ENCODE measurements around the gene RRP15. TPM values are rescaled to one million over a fixed set of nuclear protein-coding genes. Genes with fewer than 3 reads are reported as not detected.

The RRP15 gene
- total and polyA plus RNA-seq, 2 of the 13 experiments (the other 11 are each of a cell fraction or from before 2014, with no cell fraction given): 2.1 to 37.5 TPM

DNA sequence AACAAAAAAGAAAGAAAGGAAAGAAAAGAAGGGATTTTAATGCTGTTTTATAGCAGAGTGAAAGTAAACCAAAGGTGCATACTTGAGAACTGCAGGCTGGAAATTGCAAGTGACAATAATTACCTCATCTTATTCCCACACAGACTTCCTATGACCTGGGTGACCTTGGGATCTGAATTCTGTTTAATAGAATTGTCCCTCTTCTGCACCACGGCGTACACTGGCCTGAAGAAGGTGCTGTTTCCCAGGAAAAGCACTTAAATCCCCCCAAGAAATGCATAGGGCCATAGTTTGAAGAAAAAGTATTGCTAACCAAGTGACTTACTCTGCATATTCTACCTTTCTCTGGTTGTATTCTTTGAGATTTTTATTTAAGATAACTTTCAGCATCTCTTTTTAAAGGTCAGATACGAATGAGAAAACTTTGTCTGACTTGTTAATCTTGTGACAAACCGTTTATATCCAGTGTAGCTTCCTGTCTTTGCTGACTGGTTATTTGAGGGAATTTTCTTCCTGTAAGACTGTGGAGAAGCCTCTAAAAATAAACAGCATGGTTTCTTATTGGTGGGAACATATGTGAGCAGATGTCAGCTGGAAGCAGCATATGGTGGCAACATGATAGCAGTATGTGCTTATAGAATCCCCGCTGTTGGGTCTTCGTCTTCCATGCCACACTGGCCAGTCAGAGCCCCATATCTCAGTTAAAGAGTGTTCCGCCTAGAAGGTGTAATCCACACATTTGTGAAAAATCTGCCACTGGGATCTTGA, 76.4 kb downstream of the RRP15 start (continued):
- TF ChIP-seq NR2F6 (IDR thresholded peaks at IDR 0.05) (no peak), NR2F6 (CRISPR knock-in tag; IDR thresholded peaks at IDR 0.05) (0 out of 2 replicates have a peak, but pooled peaks have one; percentile 52), ZNF143 (CRISPR knock-in tag; IDR thresholded peaks at IDR 0.05) (no peak), SIX1 (CRISPR knock-in tag; IDR thresholded peaks at IDR 0.05; ENCODE audit: borderline replicate concordance) (no peak), SMC3 (IDR thresholded peaks at IDR 0.05; ENCODE audit: low read length) (peak; percentile 74), ZMYM2 (CRISPR knock-in tag; IDR thresholded peaks at IDR 0.05) (no peak), ZNF781 (CRISPR knock-in tag; IDR thresholded peaks at IDR 0.05; ENCODE audit: borderline replicate concordance, not compliant biosample characterization) (no peak), SMAD3 (CRISPR knock-in tag; IDR thresholded peaks at IDR 0.05) (no peak), ZNF670 (CRISPR knock-in tag; IDR thresholded peaks at IDR 0.05; ENCODE audit: borderline replicate concordance) (no peak), CCDC6 (CRISPR knock-in tag; IDR thresholded peaks at IDR 0.05) (no peak), ZNF83 (CRISPR knock-in tag; IDR thresholded peaks at IDR 0.05; ENCODE audit: borderline replicate concordance) (no peak), ZNF567 (CRISPR knock-in tag; IDR thresholded peaks at IDR 0.05; ENCODE audit: borderline replicate concordance) (no peak), SNAI1 (CRISPR knock-in tag; IDR thresholded peaks at IDR 0.05; ENCODE audit: borderline replicate concordance) (no peak), HNRNPL (IDR thresholded peaks at IDR 0.05; ENCODE audit: low read depth, low read length) (no peak), CENPX (CRISPR knock-in tag; IDR thresholded peaks at IDR 0.05) (no peak), RXRB (CRISPR knock-in tag; IDR thresholded peaks at IDR 0.05; ENCODE audit: borderline replicate concordance) (peak; percentile 28; the same call in 1 of the 2 replicates), ZNF746 (CRISPR knock-in tag; IDR thresholded peaks at IDR 0.05) (no peak), CHD4 (IDR thresholded peaks at IDR 0.05; ENCODE audit: borderline replicate concordance, low read length) (no peak), ARNT (IDR thresholded peaks at IDR 0.05) (no peak), ZNF33B (CRISPR knock-in tag; IDR thresholded peaks at IDR 0.05) (no peak), STAG1 (CRISPR knock-in tag; IDR thresholded peaks at IDR 0.05) (peak; percentile 89)
- TF ChIP-seq, protein P1, sequence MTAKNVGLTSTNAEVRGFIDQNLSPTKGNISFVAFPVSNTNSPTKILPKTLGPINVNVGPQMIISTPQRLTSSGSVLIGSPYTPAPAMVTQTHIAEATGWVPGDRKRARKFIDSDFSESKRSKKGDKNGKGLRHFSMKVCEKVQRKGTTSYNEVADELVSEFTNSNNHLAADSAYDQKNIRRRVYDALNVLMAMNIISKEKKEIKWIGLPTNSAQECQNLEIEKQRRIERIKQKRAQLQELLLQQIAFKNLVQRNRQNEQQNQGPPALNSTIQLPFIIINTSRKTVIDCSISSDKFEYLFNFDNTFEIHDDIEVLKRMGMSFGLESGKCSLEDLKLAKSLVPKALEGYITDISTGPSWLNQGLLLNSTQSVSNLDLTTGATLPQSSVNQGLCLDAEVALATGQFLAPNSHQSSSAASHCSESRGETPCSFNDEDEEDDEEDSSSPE (CRISPR knock-in tag; IDR thresholded peaks at IDR 0.05): no peak
- TF ChIP-seq, protein P2, sequence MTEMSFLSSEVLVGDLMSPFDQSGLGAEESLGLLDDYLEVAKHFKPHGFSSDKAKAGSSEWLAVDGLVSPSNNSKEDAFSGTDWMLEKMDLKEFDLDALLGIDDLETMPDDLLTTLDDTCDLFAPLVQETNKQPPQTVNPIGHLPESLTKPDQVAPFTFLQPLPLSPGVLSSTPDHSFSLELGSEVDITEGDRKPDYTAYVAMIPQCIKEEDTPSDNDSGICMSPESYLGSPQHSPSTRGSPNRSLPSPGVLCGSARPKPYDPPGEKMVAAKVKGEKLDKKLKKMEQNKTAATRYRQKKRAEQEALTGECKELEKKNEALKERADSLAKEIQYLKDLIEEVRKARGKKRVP (CRISPR knock-in tag; IDR thresholded peaks at IDR 0.05): no peak
- TF ChIP-seq, protein P3, sequence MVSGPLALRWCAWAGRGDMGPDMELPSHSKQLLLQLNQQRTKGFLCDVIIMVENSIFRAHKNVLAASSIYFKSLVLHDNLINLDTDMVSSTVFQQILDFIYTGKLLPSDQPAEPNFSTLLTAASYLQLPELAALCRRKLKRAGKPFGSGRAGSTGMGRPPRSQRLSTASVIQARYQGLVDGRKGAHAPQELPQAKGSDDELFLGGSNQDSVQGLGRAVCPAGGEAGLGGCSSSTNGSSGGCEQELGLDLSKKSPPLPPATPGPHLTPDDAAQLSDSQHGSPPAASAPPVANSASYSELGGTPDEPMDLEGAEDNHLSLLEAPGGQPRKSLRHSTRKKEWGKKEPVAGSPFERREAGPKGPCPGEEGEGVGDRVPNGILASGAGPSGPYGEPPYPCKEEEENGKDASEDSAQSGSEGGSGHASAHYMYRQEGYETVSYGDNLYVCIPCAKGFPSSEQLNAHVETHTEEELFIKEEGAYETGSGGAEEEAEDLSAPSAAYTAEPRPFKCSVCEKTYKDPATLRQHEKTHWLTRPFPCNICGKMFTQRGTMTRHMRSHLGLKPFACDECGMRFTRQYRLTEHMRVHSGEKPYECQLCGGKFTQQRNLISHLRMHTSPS (CRISPR knock-in tag; IDR thresholded peaks at IDR 0.05; ENCODE audit: low read depth): no peak
- TF ChIP-seq, protein P4, sequence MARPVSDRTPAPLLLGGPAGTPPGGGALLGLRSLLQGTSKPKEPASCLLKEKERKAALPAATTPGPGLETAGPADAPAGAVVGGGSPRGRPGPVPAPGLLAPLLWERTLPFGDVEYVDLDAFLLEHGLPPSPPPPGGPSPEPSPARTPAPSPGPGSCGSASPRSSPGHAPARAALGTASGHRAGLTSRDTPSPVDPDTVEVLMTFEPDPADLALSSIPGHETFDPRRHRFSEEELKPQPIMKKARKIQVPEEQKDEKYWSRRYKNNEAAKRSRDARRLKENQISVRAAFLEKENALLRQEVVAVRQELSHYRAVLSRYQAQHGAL (CRISPR knock-in tag; IDR thresholded peaks at IDR 0.05; ENCODE audit: not compliant biosample characterization): no peak
- TF ChIP-seq, protein P5, sequence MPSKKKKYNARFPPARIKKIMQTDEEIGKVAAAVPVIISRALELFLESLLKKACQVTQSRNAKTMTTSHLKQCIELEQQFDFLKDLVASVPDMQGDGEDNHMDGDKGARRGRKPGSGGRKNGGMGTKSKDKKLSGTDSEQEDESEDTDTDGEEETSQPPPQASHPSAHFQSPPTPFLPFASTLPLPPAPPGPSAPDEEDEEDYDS (CRISPR knock-in tag; IDR thresholded peaks at IDR 0.05): no peak

Measured in HepG2 (cell line).